ENCODE data around the gene UNC13D. TPM values are rescaled to one million over a fixed set of nuclear protein-coding genes. Genes with fewer than 3 reads are reported as not detected.

Gene UNC13D
- total RNA-seq, 1 donor from 2014 or later = 7.1 TPM

GRCh38 chr17:75822119-75822799 is 21.9 kb downstream of the UNC13D start:
- no peaks in the 10 kb centered on the region for H3K27me3 Mint-ChIP-seq
- no peak for DNase-seq (ENCODE audit: extremely low spot score, unreplicated experiment)
- H3K4me1 Mint-ChIP-seq (ENCODE audit: unreplicated experiment) = peaks cover 4% of the 10 kb centered on the region
- TF ChIP-seq, protein P1, sequence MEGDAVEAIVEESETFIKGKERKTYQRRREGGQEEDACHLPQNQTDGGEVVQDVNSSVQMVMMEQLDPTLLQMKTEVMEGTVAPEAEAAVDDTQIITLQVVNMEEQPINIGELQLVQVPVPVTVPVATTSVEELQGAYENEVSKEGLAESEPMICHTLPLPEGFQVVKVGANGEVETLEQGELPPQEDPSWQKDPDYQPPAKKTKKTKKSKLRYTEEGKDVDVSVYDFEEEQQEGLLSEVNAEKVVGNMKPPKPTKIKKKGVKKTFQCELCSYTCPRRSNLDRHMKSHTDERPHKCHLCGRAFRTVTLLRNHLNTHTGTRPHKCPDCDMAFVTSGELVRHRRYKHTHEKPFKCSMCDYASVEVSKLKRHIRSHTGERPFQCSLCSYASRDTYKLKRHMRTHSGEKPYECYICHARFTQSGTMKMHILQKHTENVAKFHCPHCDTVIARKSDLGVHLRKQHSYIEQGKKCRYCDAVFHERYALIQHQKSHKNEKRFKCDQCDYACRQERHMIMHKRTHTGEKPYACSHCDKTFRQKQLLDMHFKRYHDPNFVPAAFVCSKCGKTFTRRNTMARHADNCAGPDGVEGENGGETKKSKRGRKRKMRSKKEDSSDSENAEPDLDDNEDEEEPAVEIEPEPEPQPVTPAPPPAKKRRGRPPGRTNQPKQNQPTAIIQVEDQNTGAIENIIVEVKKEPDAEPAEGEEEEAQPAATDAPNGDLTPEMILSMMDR (conservative IDR thresholded peaks at IDR 0.05) = no peak
- H3K9me3 Mint-ChIP-seq = no peaks in the 10 kb centered on the region
- H3K4me3 Mint-ChIP-seq = no peak overlapping the region
- H3K27ac Mint-ChIP-seq = no peak overlapping the region
- peaks cover 12% of the 10 kb centered on the region for H3K36me3 Mint-ChIP-seq

DNA sequence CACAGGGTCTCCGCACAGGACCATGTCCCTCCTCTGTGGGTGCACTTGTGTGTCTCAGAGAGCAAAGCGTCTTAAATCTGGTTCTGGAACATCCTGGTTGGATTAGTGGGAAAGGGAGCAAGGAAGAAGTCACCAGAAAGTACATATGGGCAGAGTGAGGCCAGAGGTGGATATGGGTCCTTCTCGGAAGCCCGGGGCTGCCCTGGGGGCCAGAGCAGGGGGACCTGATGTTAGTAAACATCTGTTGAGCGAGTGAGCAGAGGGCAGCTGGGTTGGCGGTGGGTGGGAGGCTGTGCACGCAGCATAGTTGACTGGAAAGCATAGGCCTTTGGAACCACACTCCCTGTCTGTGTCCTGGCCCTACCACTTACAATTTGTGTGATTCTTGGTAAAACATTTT is 22.7 kb downstream of the UNC13D start:
- no peak for DNase-seq (ENCODE audit: extremely low spot score, unreplicated experiment)
- TF ChIP-seq, protein P1 (conservative IDR thresholded peaks at IDR 0.05) = no peak
- no peaks in the 10 kb centered on the region for H3K9me3 Mint-ChIP-seq
- no peaks in the 10 kb centered on the region for H3K27me3 Mint-ChIP-seq
- peaks cover 12% of the 10 kb centered on the region for H3K36me3 Mint-ChIP-seq
- peaks cover 4% of the 10 kb centered on the region for H3K4me1 Mint-ChIP-seq (ENCODE audit: unreplicated experiment)
- H3K4me3 Mint-ChIP-seq = no peak overlapping the region
- H3K27ac Mint-ChIP-seq = no peak overlapping the region

GRCh38 chr17:75820094-75821080 is 23.8 kb downstream of the UNC13D start:
- Mint-ChIP-seq H3K36me3 (peaks cover 12% of the 10 kb centered on the region), H3K4me3 (no peak overlapping the region), H3K9me3 (no peaks in the 10 kb centered on the region), H3K27me3 (no peaks in the 10 kb centered on the region), H3K27ac (peak overlapping the region; percentile 30), H3K4me1 (ENCODE audit: unreplicated experiment) (peaks cover 3% of the 10 kb centered on the region)
- DNase-seq (ENCODE audit: extremely low spot score, unreplicated experiment) = no peak
- TF ChIP-seq, protein P1 (conservative IDR thresholded peaks at IDR 0.05) = no peak

DNA sequence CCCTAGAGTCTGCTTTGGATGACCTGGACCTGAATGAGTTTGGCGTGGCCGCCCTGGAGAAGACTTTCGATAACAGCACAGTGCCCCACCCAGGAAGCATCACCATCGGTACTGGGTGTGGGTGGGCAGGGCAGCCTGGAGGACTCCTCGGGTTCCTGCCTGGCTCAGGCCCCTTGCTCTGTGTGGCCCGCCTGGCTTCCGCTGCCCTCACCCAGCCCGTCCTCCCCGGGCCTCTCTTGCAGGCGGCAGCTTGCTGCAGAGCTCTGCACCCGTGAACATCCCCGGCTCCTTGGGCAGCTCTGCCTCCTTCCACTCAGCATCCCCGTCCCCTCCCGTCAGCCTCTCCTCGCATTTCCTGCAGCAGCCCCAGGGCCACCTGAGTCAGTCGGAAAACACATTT is 24.5 kb downstream of the UNC13D start:
- no peak for DNase-seq (ENCODE audit: extremely low spot score, unreplicated experiment)
- Mint-ChIP-seq H3K4me1 (ENCODE audit: unreplicated experiment) (no peaks in the 10 kb centered on the region), H3K27ac (no peak overlapping the region), H3K27me3 (no peaks in the 10 kb centered on the region), H3K9me3 (no peaks in the 10 kb centered on the region), H3K4me3 (no peak overlapping the region), H3K36me3 (peaks cover 12% of the 10 kb centered on the region)
- TF ChIP-seq, protein P1 (conservative IDR thresholded peaks at IDR 0.05) = no peak

- H3K36me3 Mint-ChIP-seq = peaks cover 12% of the 10 kb centered on the region
- no peak overlapping the region for H3K4me3 Mint-ChIP-seq
- TF ChIP-seq, protein P1 (conservative IDR thresholded peaks at IDR 0.05) = no peak
- DNase-seq (ENCODE audit: extremely low spot score, unreplicated experiment) = no peak
- no peak overlapping the region for H3K27ac Mint-ChIP-seq
- no peaks in the 10 kb centered on the region for H3K4me1 Mint-ChIP-seq (ENCODE audit: unreplicated experiment)
- no peaks in the 10 kb centered on the region for H3K9me3 Mint-ChIP-seq
- H3K27me3 Mint-ChIP-seq = no peaks in the 10 kb centered on the region
These were observed 25.1 kb downstream of the UNC13D start for GRCh38 chr17:75819116-75819515.

Data from type B pancreatic cell (in vitro differentiated cells).